ENCODE results near the gene RBMS3.
"Not testable (repeated sequence)": the region's sequence is repeated elsewhere in the genome, so short reads cannot be mapped to it uniquely, and the experiment has no call there.

The RBMS3 gene

DNA sequence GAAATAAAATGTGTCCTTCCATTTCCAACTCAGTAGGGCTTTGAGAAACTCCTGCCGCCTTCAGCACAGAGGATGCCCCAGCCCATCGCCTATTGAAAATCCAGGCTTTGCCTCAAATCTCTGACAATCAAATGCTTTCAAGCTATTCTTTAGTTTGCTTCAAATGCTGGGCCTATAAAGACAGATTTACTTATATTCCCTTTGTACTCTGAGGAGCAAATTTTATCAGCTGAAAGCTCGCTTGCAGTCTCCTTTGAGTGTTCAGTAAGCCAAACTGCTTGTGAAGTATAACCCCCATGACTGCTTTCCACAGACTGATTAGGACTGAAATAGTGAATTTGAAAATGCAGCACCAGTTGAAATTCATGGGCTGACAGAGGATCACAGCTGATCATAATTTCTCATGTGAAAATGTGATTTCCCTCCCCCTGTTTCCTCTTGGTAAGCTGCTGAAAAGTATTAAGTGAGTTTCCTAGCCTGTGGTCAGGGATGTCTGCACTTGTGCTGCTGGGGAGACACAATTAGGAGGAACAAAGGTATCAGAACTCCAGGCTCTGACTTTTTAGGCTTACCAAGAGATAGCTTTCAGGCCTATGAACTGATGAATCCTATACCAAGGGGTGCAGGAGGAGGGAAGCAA is 762.2 kb downstream of the RBMS3 start:
- TF ChIP-seq, protein P1, sequence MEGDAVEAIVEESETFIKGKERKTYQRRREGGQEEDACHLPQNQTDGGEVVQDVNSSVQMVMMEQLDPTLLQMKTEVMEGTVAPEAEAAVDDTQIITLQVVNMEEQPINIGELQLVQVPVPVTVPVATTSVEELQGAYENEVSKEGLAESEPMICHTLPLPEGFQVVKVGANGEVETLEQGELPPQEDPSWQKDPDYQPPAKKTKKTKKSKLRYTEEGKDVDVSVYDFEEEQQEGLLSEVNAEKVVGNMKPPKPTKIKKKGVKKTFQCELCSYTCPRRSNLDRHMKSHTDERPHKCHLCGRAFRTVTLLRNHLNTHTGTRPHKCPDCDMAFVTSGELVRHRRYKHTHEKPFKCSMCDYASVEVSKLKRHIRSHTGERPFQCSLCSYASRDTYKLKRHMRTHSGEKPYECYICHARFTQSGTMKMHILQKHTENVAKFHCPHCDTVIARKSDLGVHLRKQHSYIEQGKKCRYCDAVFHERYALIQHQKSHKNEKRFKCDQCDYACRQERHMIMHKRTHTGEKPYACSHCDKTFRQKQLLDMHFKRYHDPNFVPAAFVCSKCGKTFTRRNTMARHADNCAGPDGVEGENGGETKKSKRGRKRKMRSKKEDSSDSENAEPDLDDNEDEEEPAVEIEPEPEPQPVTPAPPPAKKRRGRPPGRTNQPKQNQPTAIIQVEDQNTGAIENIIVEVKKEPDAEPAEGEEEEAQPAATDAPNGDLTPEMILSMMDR (IDR thresholded peaks at IDR 0.05; ENCODE audit: low read depth, low read length, missing control alignments): no peak
- DNase-seq (ENCODE audit: extremely low read depth, low read depth): no peak
- no peak overlapping the region for H3K4me3 ChIP-seq (replicated peaks; ENCODE audit: low read depth, low read length)

DNA sequence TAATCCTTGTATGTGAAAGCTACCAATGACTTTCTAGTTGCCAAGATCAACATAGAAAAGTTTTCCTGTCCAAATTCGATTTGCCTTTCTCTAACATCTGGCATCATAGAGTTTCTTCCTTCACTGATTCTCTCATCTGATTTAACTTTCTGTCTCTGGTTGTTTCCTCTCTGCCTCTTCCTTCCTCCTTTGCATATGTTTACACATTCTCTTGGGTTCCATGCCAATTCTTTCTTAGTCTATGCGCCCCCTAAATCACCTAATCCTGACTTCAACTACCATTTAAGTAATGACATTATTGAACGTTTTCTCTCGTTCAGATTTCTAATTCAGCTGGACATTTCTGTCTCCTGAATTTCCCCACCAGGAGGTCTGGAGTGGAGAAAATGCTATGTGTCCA is 763.6 kb downstream of the RBMS3 start:
- TF ChIP-seq, protein P1 (IDR thresholded peaks at IDR 0.05; ENCODE audit: low read depth, low read length, missing control alignments): no peak
- H3K4me3 ChIP-seq (replicated peaks; ENCODE audit: low read depth, low read length): no peak overlapping the region
- no peak for DNase-seq (ENCODE audit: extremely low read depth, low read depth)

DNA sequence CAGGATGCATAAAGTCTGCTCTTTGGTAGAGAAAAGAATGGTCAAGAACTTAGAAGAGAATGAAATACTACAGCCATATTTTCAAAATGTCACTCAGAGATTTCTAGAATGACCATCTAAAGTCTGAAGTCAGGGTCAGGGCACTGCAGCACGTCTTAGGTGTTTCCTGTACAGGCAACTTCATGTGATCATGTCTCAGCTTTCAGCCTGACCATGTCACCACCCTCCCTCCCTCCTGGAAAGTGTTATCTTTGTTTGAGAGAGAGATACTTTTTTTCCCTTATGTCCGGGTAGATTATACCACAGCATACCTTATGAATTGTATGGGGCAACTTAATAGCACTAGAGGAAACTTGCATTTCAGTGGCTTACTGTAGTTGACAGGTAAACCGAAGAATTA is 767.6 kb downstream of the RBMS3 start:
- H3K4me3 ChIP-seq (replicated peaks; ENCODE audit: low read depth, low read length): no peak overlapping the region
- no peak for DNase-seq (ENCODE audit: extremely low read depth, low read depth)
- TF ChIP-seq, protein P1 (IDR thresholded peaks at IDR 0.05; ENCODE audit: low read depth, low read length, missing control alignments): no peak

DNA sequence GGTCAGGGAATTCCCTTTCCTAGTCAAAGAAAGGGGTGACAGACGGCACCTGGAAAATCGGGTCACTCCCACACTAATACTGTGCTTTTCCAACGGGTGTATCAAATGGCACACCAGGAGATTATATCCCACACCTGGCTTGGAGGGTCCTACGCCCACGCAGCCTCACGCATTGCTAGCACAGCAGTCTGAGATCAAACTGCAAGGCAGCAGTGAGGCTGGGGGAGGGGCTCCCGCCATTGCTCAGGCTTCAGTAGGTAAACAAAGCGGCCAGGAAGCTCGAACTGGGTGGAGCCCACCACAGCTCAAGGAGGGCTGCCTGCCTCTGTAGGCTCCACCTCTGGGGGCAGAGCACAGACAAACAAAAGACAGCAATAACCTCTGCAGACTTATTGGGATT is 769.2 kb downstream of the RBMS3 start:
- not testable (repeated sequence) for DNase-seq (ENCODE audit: extremely low read depth, low read depth); H3K4me3 ChIP-seq (replicated peaks; ENCODE audit: low read depth, low read length)

DNA sequence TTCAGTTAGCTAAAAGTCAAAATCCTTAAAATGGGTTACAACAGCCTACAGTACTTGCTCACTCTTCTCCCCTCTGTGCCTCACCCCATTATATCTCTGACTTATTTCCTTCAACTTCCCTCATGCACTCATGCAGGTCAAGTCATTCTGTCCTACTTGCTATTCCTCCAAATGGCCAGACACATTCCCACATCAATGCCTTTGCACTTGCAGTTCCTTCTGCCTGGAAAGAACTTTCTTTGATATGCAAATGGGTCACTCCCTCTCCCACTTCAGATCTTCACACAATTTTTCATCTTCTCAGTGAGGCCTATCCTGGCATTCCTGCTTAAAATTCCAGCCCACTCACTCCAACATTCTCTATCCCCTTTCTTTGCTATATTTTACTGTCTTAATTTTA is 778.4 kb downstream of the RBMS3 start:
- DNase-seq (ENCODE audit: extremely low read depth, low read depth): no peak
- TF ChIP-seq, protein P1 (IDR thresholded peaks at IDR 0.05; ENCODE audit: low read depth, low read length, missing control alignments): no peak
- H3K4me3 ChIP-seq (replicated peaks; ENCODE audit: low read depth, low read length): no peak overlapping the region

All from HFF-Myc (cell line).